Measurements from ENCODE around the gene SLC14A1. TPM values are rescaled to one million over a fixed set of nuclear protein-coding genes. Genes with fewer than 3 reads are reported as not detected.

Gene SLC14A1
- total and polyA plus RNA-seq, 2 of the 8 experiments (the other 6 are each of a cell fraction or from before 2014, with no cell fraction given) = 0.18 TPM; not detected in 1

DNA sequence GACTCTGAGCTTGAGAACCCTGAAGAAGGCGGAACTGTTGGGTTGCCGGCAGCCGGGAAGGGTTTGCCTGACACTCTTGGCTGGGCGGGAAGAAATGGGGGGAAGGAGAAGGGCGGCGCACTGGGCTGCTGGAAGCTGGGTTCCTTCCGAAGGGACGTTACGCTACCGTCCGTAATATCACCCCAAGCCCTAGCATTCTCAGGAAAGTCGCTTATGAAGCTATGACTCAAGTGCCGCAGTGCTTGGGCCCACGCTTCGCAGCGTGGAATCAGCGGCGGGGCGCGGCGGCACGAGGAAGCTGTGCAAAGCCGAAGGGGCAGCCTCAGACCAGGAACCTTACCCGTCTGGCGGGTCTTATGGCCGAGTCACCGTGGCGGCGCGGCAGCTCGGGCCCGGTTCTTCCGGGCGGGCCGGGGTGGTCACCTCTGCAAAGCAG is 51.3 kb downstream of the SLC14A1 start (continued):
- TF ChIP-seq CHD7 (IDR thresholded peaks at IDR 0.05; ENCODE audit: insufficient replicate concordance, low read length) = no peak
- TF ChIP-seq CREB1 (IDR thresholded peaks at IDR 0.05) = no peak
- peak; percentile 94 for TF ChIP-seq KDM4A (IDR thresholded peaks at IDR 0.05; ENCODE audit: low read depth, low read length, severe bottlenecking)
- TF ChIP-seq SRF (IDR thresholded peaks at IDR 0.05; ENCODE audit: low read depth, low read length) = peak; percentile 33; the same call in 1 of the 2 replicates
- TF ChIP-seq POU5F1 (IDR thresholded peaks at IDR 0.05; ENCODE audit: low read depth, low read length) = no peak
- no peak; a peak in 1 of 3 replicates for TF ChIP-seq EP300 (IDR thresholded peaks at IDR 0.05; ENCODE audit: borderline replicate concordance in 1 of 2, low read depth in 2 of 2, low read length in 2 of 2)
